IMR-90 (cell line): ENCODE results near the gene GTF3C6. TPM values are rescaled to one million over a fixed set of nuclear protein-coding genes. Genes with fewer than 3 reads are reported as not detected.

Experiments used
- ATAC-seq: fragments of 200-7000 bp; cut with Tn5 transposase; 2 replicates; pipeline ENCODE4 v1.9.1; 2020; ENCODE audit warnings: low read depth, mild to moderate bottlenecking, moderate library complexity
- BruUV-seq: library from RNA; stranded (reverse); fragments of 400-500 nt; replicated peaks from 2 replicates; lab custom pipeline; 2021; lab: Mats Ljungman, UMichigan
- CTCF ChIA-PET: fragments of 300-600 bp; formaldehyde crosslinking; extraction: SDS; loops from one replicate; lab custom pipeline; 2021; ENCODE audit warnings: antibody characterized with exemption; lab: Yijun Ruan, JAX
- POLR2A ChIA-PET: fragments of 300-600 bp; sonication (Branson Sonifier 250); formaldehyde crosslinking; loops from one replicate; lab custom pipeline; 2022; ENCODE audit warnings: antibody characterized with exemption; ENCODE audit not compliant: unreplicated experiment; lab: Charles Lee
- DNase-seq: peaks from one replicate; pipeline ENCODE4 v3.0.0; 2013
- H2AFZ ChIP-seq: replicated peaks from 2 replicates; pipeline ENCODE3; 2013; ENCODE audit warnings: low read length, mild to moderate bottlenecking; ENCODE audit not compliant: poor library complexity
- H2AK5ac ChIP-seq: 2 replicates; pipeline ENCODE4 v1.6.1; 2013; ENCODE audit warnings: low read depth, low read length, inconsistent platforms
- H2AK9ac ChIP-seq: replicated peaks from 2 replicates; pipeline ENCODE3; 2013; ENCODE audit warnings: mild to moderate bottlenecking, low read depth, low read length, moderate library complexity; ENCODE audit not compliant: poor library complexity
- H2BK120ac ChIP-seq: 2 replicates; pipeline ENCODE4 v1.6.1; 2013; ENCODE audit warnings: low read depth, low read length, inconsistent platforms
- H2BK15ac ChIP-seq: 3 replicates; pipeline ENCODE4 v1.6.1; 2013; ENCODE audit warnings: low read depth, low read length, inconsistent platforms
- H2BK20ac ChIP-seq: 2 replicates; pipeline ENCODE4 v1.6.1; 2013; ENCODE audit warnings: low read depth, mild to moderate bottlenecking, inconsistent platforms, low read length, moderate library complexity
- H2BK5ac ChIP-seq: 2 replicates; pipeline ENCODE4 v1.6.1; 2013; ENCODE audit warnings: mild to moderate bottlenecking, low read depth, low read length, inconsistent platforms; ENCODE audit not compliant: poor library complexity, severe bottlenecking
- H3K14ac ChIP-seq: replicated peaks from 2 replicates; pipeline ENCODE4 v1.6.1; 2013; ENCODE audit warnings: low read depth, low read length, inconsistent platforms
- H3K18ac ChIP-seq: 2 replicates; pipeline ENCODE4 v1.6.1; 2013; ENCODE audit warnings: low read depth, low read length, control low read depth
- H3K23ac ChIP-seq: 2 replicates; pipeline ENCODE4 v1.6.1; 2013; ENCODE audit warnings: low read depth, low read length, inconsistent platforms
- H3K27ac ChIP-seq: 2 replicates; pipeline ENCODE4 v1.5.1; 2013; ENCODE audit warnings: mild to moderate bottlenecking, control low read depth, low read length; ENCODE audit not compliant: insufficient read depth
- H3K27me3 ChIP-seq: 2 replicates; pipeline ENCODE4 v1.6.1; 2013; ENCODE audit warnings: low read length; ENCODE audit not compliant: control insufficient read depth, insufficient read depth
- H3K36me3 ChIP-seq: 2 replicates; pipeline ENCODE4 v1.6.1; 2013; ENCODE audit warnings: low read length, mixed read lengths; ENCODE audit not compliant: control insufficient read depth, insufficient read depth
- H3K4ac ChIP-seq: 2 replicates; pipeline ENCODE4 v1.6.1; 2013; ENCODE audit warnings: low read depth, low read length, inconsistent platforms
- H3K4me1 ChIP-seq: 2 replicates; pipeline ENCODE4 v1.6.1; 2013; ENCODE audit warnings: low read length, mixed read lengths; ENCODE audit not compliant: control insufficient read depth, insufficient read depth
- H3K4me2 ChIP-seq: 2 replicates; pipeline ENCODE4 v1.6.1; 2013; ENCODE audit warnings: low read depth, mild to moderate bottlenecking, control low read depth, low read length, moderate library complexity
- H3K4me3 ChIP-seq: 2 replicates; pipeline ENCODE4 v1.5.1; 2013; ENCODE audit warnings: low read depth, mild to moderate bottlenecking, control low read depth, low read length, moderate library complexity; ENCODE audit not compliant: insufficient read depth
- H3K56ac ChIP-seq: 2 replicates; pipeline ENCODE4 v1.6.1; 2013; ENCODE audit warnings: low read length, inconsistent platforms; ENCODE audit not compliant: insufficient read depth; ENCODE audit errors: extremely low read depth
- H3K79me1 ChIP-seq, 2 experiments: 2 replicates each; pipeline ENCODE4 v1.6.1; 2013; ENCODE audit warnings: low read length in 2 of 2, inconsistent platforms in 1 of 2, low read depth in 1 of 2
- H3K9ac ChIP-seq: 2 replicates; pipeline ENCODE4 v1.6.1; 2013; ENCODE audit warnings: low read depth, low read length, control low read depth
- H3K9me1 ChIP-seq: 2 replicates; pipeline ENCODE4 v1.6.1; 2013; ENCODE audit warnings: low read length, inconsistent platforms; ENCODE audit not compliant: insufficient read depth
- H3K9me3 ChIP-seq: 2 replicates; pipeline ENCODE4 v1.6.1; 2013; ENCODE audit warnings: low read length; ENCODE audit not compliant: control insufficient read depth, insufficient read depth
- H4K20me1 ChIP-seq: 2 replicates; pipeline ENCODE4 v1.6.1; 2013; ENCODE audit warnings: low read length, inconsistent platforms; ENCODE audit not compliant: insufficient read depth
- H4K5ac ChIP-seq: 2 replicates; pipeline ENCODE4 v1.6.1; 2013; ENCODE audit warnings: mild to moderate bottlenecking, low read depth, low read length, control low read depth
- H4K8ac ChIP-seq, 2 experiments: 2 replicates each; pipeline ENCODE4 v1.6.1; 2013; ENCODE audit warnings: low read depth in 2 of 2, low read length in 2 of 2, control low read depth in 1 of 2, inconsistent platforms in 1 of 2
- H4K91ac ChIP-seq: 2 replicates; pipeline ENCODE4 v1.6.1; 2013; ENCODE audit warnings: low read depth, low read length, inconsistent platforms; ENCODE audit not compliant: insufficient read depth
- CTCF ChIP-seq: conservative IDR thresholded peaks from 2 replicates; pipeline ENCODE4 v1.5.1; 2012; ENCODE audit warnings: mild to moderate bottlenecking, low read depth, low read length, improper control_type of control experiment
- MAFK ChIP-seq: IDR thresholded peaks from 2 replicates; pipeline ENCODE4 v1.6.1; 2012; ENCODE audit warnings: low read depth, low read length, improper control_type of control experiment
- RCOR1 ChIP-seq: IDR thresholded peaks from 2 replicates; pipeline ENCODE4 v1.6.1; 2012; ENCODE audit warnings: mild to moderate bottlenecking, low read length, improper control_type of control experiment; ENCODE audit not compliant: insufficient replicate concordance
- WGBS, 2 experiments: methylation state at CpG; one replicate each; pipeline versions ENCODE4 v1.1.5 to v1.1.7; 2013; ENCODE audit warnings: missing lambda C conversion rate in 2 of 2; ENCODE audit not compliant: insufficient read length in 1 of 2; ENCODE audit errors: extremely low coverage in 2 of 2; 5-methylcytosine and 5-hydroxymethylcytosine counted together
- dilution Hi-C: fragments of 300-500 bp; cut with HindIII; formaldehyde crosslinking; loops from one replicate; pipeline ENCODE4 v1.14.3; 2018; ENCODE audit warnings: low sequenced_read_pairs; ENCODE audit not compliant: unreplicated experiment
- in situ Hi-C: fragments of 300-500 bp; cut with MboI; formaldehyde crosslinking; loops from 3 replicates; pipeline ENCODE4 v1.14.3; 2019; ENCODE audit warnings: low sequenced_read_pairs, inconsistent platforms, mixed read lengths
- intact Hi-C: fragments of 100-400 bp; cut with micrococcal nuclease; formaldehyde crosslinking; loops from 2 replicates; pipeline ENCODE4 v1.10.0; 2022
- polyA plus RNA-seq, 3 experiments: library from polyadenylated mRNA; depleted of rRNA; stranded (reverse); fragments of >200 nt; gene quantifications; 2 replicates each; pipeline ENCODE4 v1.2.3, GENCODE V29; 2012; ENCODE audit warnings: low replicate concordance in 1 of 3
- total RNA-seq: library from RNA; depleted of rRNA; stranded (reverse); fragments of >200 nt; gene quantifications from 2 replicates; pipeline ENCODE4 v1.2.3, GENCODE V29; 2012

GTF3C6 gene
- total and polyA plus RNA-seq, 2 of the 4 experiments (the other 2 are of a cell fraction), result 10.4 to 40.5 TPM

- Histone ChIP-seq H4K20me1 (no peaks in the 10 kb centered on the region), H3K14ac (no peak overlapping the region), H2AK9ac (no peak overlapping the region), H3K9me1 (no peaks in the 10 kb centered on the region), H3K4me1 (no peaks in the 10 kb centered on the region), H2BK20ac (no peak overlapping the region), H2BK120ac (no peak overlapping the region), H4K8ac (no peak overlapping the region), H3K9me3 (no peaks in the 10 kb centered on the region), H4K5ac (no peak overlapping the region), H4K91ac (no peak overlapping the region), H3K4me3 (no peak overlapping the region), H3K36me3 (peaks cover 28% of the 10 kb centered on the region), H3K4ac (no peak overlapping the region), H3K79me1 (peaks cover 19 to 22% of the 10 kb centered on the region in 2 experiments), H2AFZ (no peak overlapping the region), H3K27me3 (no peaks in the 10 kb centered on the region), H3K56ac (no peak overlapping the region), H2BK15ac (no peak overlapping the region), H3K9ac (no peak overlapping the region), H2AK5ac (no peak overlapping the region), H3K23ac (no peak overlapping the region), H3K27ac (no peak overlapping the region), H2BK5ac (no peak overlapping the region), H3K4me2 (no peak overlapping the region), H3K18ac (no peak overlapping the region)
- ATAC-seq, result no peak
- TF ChIP-seq RCOR1 (no peak), MAFK (no peak), CTCF (no peak)
- WGBS, 2 experiments, result 96% methylated on average over 3 of the region's 11 CpGs; no CpG with 5 or more reads in 1 of the 2 experiments
- dilution Hi-C loops (loop anchor here (10.0 kb wide), 1 partner anchor 456 kb away; no protein-coding TSS in a partner anchor), intact Hi-C loops (no loop called here), in situ Hi-C loops (no loop called here)
- ChIA-PET POLR2A (no interaction called here), CTCF (interaction anchor here (0.5 to 0.6 kb wide), 2 partner anchors 44 to 311 kb away, joined by 3 read pairs; no protein-coding TSS in a partner anchor)
- BruUV-seq, result no TSS peak
- DNase-seq, result no peak
Measured at GRCh38 chr6:110990840-110991576, 32.5 kb downstream of the GTF3C6 start.
